A204.1 (cell line): ENCODE data around the gene ORAI1.
"Not testable (repeated sequence)": the region's sequence is repeated elsewhere in the genome, so short reads cannot be mapped to it uniquely, and the experiment has no call there.

Experiments
- FAIRE-seq: peaks from 2 replicates; lab custom pipeline; 2012; peaks lifted over from hg19 to GRCh38; lab: Jason Lieb, UNC

ORAI1 gene

GRCh38 chr12:121649819-121650353 lies 23.6 kb downstream of the ORAI1 start:
- no peak for FAIRE-seq

GRCh38 chr12:121651320-121651719 lies 25.0 kb downstream of the ORAI1 start:
- no peak for FAIRE-seq

GRCh38 chr12:121652767-121653497 lies 26.6 kb downstream of the ORAI1 start:
- FAIRE-seq: no peak

- FAIRE-seq: no peak
These were observed 27.7 kb downstream of the ORAI1 start for GRCh38 chr12:121653999-121654398.

GRCh38 chr12:121656122-121656521 lies 29.8 kb downstream of the ORAI1 start:
- FAIRE-seq: no peak

GRCh38 chr12:121657305-121658008 lies 31.1 kb downstream of the ORAI1 start:
- no peak for FAIRE-seq

- FAIRE-seq: not testable (repeated sequence)
These were observed 35.2 kb downstream of the ORAI1 start for GRCh38 chr12:121661353-121662105.

GRCh38 chr12:121663610-121663929 lies 37.2 kb downstream of the ORAI1 start:
- FAIRE-seq: no peak

- not testable (repeated sequence) for FAIRE-seq
These were observed 40.5 kb downstream of the ORAI1 start for GRCh38 chr12:121666829-121667228.

GRCh38 chr12:121668750-121669520 lies 42.6 kb downstream of the ORAI1 start:
- FAIRE-seq: no peak

- no peak for FAIRE-seq
These were observed 43.2 kb downstream of the ORAI1 start, which contains the start of gene MORN3 for GRCh38 chr12:121669521-121669900. Gene MORN3, minus strand, starts transcription at chr12:121669654. Its CDS starts 171 bp downstream, at chr12:121669483.

GRCh38 chr12:121673013-121673511 lies 46.7 kb downstream of the ORAI1 start:
- no peak for FAIRE-seq

GRCh38 chr12:121676190-121676589 lies 49.9 kb downstream of the ORAI1 start:
- FAIRE-seq: no peak

- FAIRE-seq: no peak
These were observed 52.0 kb downstream of the ORAI1 start for GRCh38 chr12:121678305-121678704.

- no peak for FAIRE-seq
These were observed 52.5 kb downstream of the ORAI1 start for GRCh38 chr12:121678716-121679300.

- not testable (repeated sequence) for FAIRE-seq
These were observed 53.4 kb downstream of the ORAI1 start for GRCh38 chr12:121679661-121680197.

- no peak for FAIRE-seq
These were observed 62.6 kb downstream of the ORAI1 start for GRCh38 chr12:121688966-121689365.

- FAIRE-seq: no peak
These were observed 63.1 kb downstream of the ORAI1 start for GRCh38 chr12:121689430-121689829.
